ENCODE measurements around the gene VSTM4.

Gene VSTM4

GRCh38 chr10:49091450-49092210, 23.7 kb downstream of the VSTM4 start:
- no peak for TF ChIP-seq CTCF (IDR thresholded peaks at IDR 0.05)

GRCh38 chr10:49090696-49091380, 24.5 kb downstream of the VSTM4 start:
- no peak for DNase-seq
- Histone ChIP-seq H3K4me1 (peaks cover 0 to 39% (median 21%) of the 10 kb centered on the region in 4 donors), H3K36me3 (no peaks in the 10 kb centered on the region), H3K27ac (peak overlapping the region; percentile 32 to 41), H3K4me3 (no peak overlapping the region), H3K9me3 (peaks cover 0 to 2% (median 0%) of the 10 kb centered on the region in 3 donors), H3K27me3 (no peaks in the 10 kb centered on the region)
- intact Hi-C loops (cut with DNase I; ENCODE audit: low total_unique reads): no loop called here
- no peak for TF ChIP-seq CTCF (IDR thresholded peaks at IDR 0.05)

More at GRCh38 chr10:49091450-49092210, 23.7 kb downstream of the VSTM4 start:
- no peaks in the 10 kb centered on the region for H3K36me3 ChIP-seq
- peaks cover 0 to 2% (median 0%) of the 10 kb centered on the region in 3 donors for H3K9me3 ChIP-seq
- H3K27me3 ChIP-seq: no peaks in the 10 kb centered on the region
- no peak overlapping the region for H3K4me3 ChIP-seq
- no peak for DNase-seq
- intact Hi-C loops (cut with DNase I; ENCODE audit: low total_unique reads): no loop called here
- peaks cover 0 to 47% (median 21%) of the 10 kb centered on the region in 4 donors for H3K4me1 ChIP-seq
- H3K27ac ChIP-seq: no peak overlapping the region

- intact Hi-C loops (cut with DNase I; ENCODE audit: low total_unique reads): no loop called here
- Histone ChIP-seq H3K27ac (peak overlapping the region; percentile 32 to 41), H3K4me1 (peaks cover 0 to 34% (median 21%) of the 10 kb centered on the region in 4 donors), H3K36me3 (no peaks in the 10 kb centered on the region), H3K4me3 (no peak overlapping the region), H3K9me3 (peaks cover 0 to 2% (median 0%) of the 10 kb centered on the region in 3 donors), H3K27me3 (no peaks in the 10 kb centered on the region)
- no peak for DNase-seq
- no peak for TF ChIP-seq CTCF (IDR thresholded peaks at IDR 0.05)
Measured at GRCh38 chr10:49090189-49090575, 25.1 kb downstream of the VSTM4 start.

GRCh38 chr10:49089557-49090188, 25.6 kb downstream of the VSTM4 start:
- Histone ChIP-seq H3K9me3 (peaks cover 0 to 2% (median 0%) of the 10 kb centered on the region in 3 donors), H3K36me3 (peaks cover 0 to 4% (median 0%) of the 10 kb centered on the region in 3 donors), H3K27me3 (no peaks in the 10 kb centered on the region), H3K4me3 (no peak overlapping the region), H3K27ac (peak overlapping the region; percentile 32 to 41), H3K4me1 (peaks cover 0 to 29% (median 18%) of the 10 kb centered on the region in 4 donors)
- DNase-seq: no peak
- intact Hi-C loops (cut with DNase I; ENCODE audit: low total_unique reads): loop anchor here (2.0 kb wide), 1 partner anchor 21 kb away; no protein-coding TSS in a partner anchor
- no peak for TF ChIP-seq CTCF (IDR thresholded peaks at IDR 0.05)

GRCh38 chr10:49089152-49089551, 26.2 kb downstream of the VSTM4 start:
- no peak for TF ChIP-seq CTCF (IDR thresholded peaks at IDR 0.05)
- intact Hi-C loops (cut with DNase I; ENCODE audit: low total_unique reads): loop anchor here (2.0 kb wide), 1 partner anchor 22 kb away; no protein-coding TSS in a partner anchor
- H3K9me3 ChIP-seq: peaks cover 0 to 2% (median 0%) of the 10 kb centered on the region in 3 donors
- H3K36me3 ChIP-seq: peaks cover 0 to 5% (median 0%) of the 10 kb centered on the region in 3 donors
- no peaks in the 10 kb centered on the region for H3K27me3 ChIP-seq
- H3K27ac ChIP-seq: no peak overlapping the region
- DNase-seq: no peak
- H3K4me3 ChIP-seq: no peak overlapping the region
- H3K4me1 ChIP-seq: peaks cover 0 to 27% (median 17%) of the 10 kb centered on the region in 4 donors

Measured in tibial artery (tissue), 4 donors.